Vagina (tissue), 2 donors: ENCODE measurements around the gene SLC66A2.

Source experiments
- CTCF ChIP-seq, 3 experiments: fragments of 450-650 bp in 2 of 3; fragments of 200-600 bp in 1 of 3; sonication (generic) in 1 of 3; IDR thresholded peaks; one replicate each; pipeline ENCODE4 v1.5.1; 2017 to 2019; ENCODE audit warnings: antibody characterized with exemption in 3 of 3, mild to moderate bottlenecking in 2 of 3, moderate library complexity in 2 of 3
- POLR2A ChIP-seq, 2 donors: fragments of 450-650 bp; IDR thresholded peaks; one replicate each; pipeline ENCODE4 v1.6.1; 2017; ENCODE audit warnings: antibody characterized with exemption in 2 of 2, mild to moderate bottlenecking in 2 of 2, moderate library complexity in 2 of 2

- TF ChIP-seq POLR2A (IDR thresholded peaks at IDR 0.05), result no peak
- no peak for TF ChIP-seq CTCF (IDR thresholded peaks at IDR 0.05)
These were observed 13.1 kb upstream of the SLC66A2 start, which contains the start of gene HSBP1L1 for GRCh38 chr18:79964330-79965118.
